GM18907 (cell line): ENCODE measurements around the gene OTX2.

Source experiments
- ATAC-seq: cut with Tn5 transposase; IDR thresholded peaks from one replicate; pipeline ENCODE4 v1.9.1; 2021; ENCODE audit warnings: mild to moderate bottlenecking, moderate library complexity; ENCODE audit not compliant: unreplicated experiment

OTX2 gene

GRCh38 chr14:56812364-56813141, 2.3 kb upstream of the OTX2 start:
- ATAC-seq, result no peak

GRCh38 chr14:56811593-56812363, 1.5 kb upstream of the OTX2 start:
- ATAC-seq, result no peak

- ATAC-seq, result no peak
These were observed 735 bp upstream of the OTX2 start for GRCh38 chr14:56810836-56811592.

GRCh38 chr14:56809270-56810146, 771 bp downstream of the OTX2 start:
- no peak for ATAC-seq

GRCh38 chr14:56808383-56809269, 1.7 kb downstream of the OTX2 start:
- ATAC-seq, result no peak

- no peak for ATAC-seq
These were observed 2.2 kb downstream of the OTX2 start for GRCh38 chr14:56808110-56808382.

- no peak for ATAC-seq
These were observed 2.7 kb downstream of the OTX2 start for GRCh38 chr14:56807386-56808109.

- no peak for ATAC-seq
These were observed 3.5 kb downstream of the OTX2 start for GRCh38 chr14:56806760-56807159.

- no peak for ATAC-seq
These were observed 4.1 kb downstream of the OTX2 start for GRCh38 chr14:56805992-56806727.

GRCh38 chr14:56805201-56805991, 4.9 kb downstream of the OTX2 start:
- ATAC-seq, result no peak

GRCh38 chr14:56803816-56804535, 6.3 kb downstream of the OTX2 start:
- no peak for ATAC-seq

- ATAC-seq, result no peak
These were observed 8.4 kb downstream of the OTX2 start for GRCh38 chr14:56801920-56802319.

GRCh38 chr14:56799343-56799645, 11.0 kb downstream of the OTX2 start:
- ATAC-seq, result no peak

- ATAC-seq, result no peak
These were observed 11.6 kb downstream of the OTX2 start for GRCh38 chr14:56798447-56799342.

- ATAC-seq, result no peak
These were observed 12.5 kb downstream of the OTX2 start for GRCh38 chr14:56797569-56798446.
